Uterus (tissue), 2 donors: ENCODE measurements around the gene SAE1.

Experiments used
- POLR2A ChIP-seq, 2 donors: fragments of 450-650 bp; IDR thresholded peaks; one replicate each; pipeline ENCODE4 v1.6.1; 2016; ENCODE audit warnings: antibody characterized with exemption in 2 of 2, mild to moderate bottlenecking in 1 of 2, moderate library complexity in 1 of 2
- TF ChIP-seq, protein P1 (sequence below), 4 experiments: fragments of 200-600 bp in 2 of 4; fragments of 450-650 bp in 2 of 4; sonication (generic) in 2 of 4; IDR thresholded peaks; one replicate each; pipeline ENCODE4 v1.5.1; 2016 to 2019; ENCODE audit warnings: antibody characterized with exemption in 4 of 4, mild to moderate bottlenecking in 2 of 4, moderate library complexity in 1 of 4

DNA sequence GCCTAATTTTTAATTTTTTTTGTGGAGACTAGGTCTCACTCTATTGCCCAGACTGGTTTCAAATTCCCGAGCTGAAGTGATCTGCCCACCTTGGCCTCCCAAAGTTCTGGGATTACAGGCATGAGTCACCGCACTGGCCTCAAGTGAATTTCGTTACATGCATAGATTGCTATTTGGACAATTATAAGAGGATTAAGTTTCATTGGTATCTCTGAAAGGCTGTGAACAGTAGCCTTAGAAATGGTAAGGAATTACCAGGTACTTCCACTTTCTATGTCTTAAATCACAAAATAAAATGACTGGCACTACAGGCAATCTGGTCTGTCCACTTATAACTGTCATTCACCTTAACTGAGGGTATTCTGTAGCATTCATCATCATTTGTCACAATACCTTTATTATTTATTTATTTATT lies 122.8 kb downstream of the SAE1 start:
- no peak for TF ChIP-seq POLR2A (IDR thresholded peaks at IDR 0.05)
- TF ChIP-seq, protein P1, sequence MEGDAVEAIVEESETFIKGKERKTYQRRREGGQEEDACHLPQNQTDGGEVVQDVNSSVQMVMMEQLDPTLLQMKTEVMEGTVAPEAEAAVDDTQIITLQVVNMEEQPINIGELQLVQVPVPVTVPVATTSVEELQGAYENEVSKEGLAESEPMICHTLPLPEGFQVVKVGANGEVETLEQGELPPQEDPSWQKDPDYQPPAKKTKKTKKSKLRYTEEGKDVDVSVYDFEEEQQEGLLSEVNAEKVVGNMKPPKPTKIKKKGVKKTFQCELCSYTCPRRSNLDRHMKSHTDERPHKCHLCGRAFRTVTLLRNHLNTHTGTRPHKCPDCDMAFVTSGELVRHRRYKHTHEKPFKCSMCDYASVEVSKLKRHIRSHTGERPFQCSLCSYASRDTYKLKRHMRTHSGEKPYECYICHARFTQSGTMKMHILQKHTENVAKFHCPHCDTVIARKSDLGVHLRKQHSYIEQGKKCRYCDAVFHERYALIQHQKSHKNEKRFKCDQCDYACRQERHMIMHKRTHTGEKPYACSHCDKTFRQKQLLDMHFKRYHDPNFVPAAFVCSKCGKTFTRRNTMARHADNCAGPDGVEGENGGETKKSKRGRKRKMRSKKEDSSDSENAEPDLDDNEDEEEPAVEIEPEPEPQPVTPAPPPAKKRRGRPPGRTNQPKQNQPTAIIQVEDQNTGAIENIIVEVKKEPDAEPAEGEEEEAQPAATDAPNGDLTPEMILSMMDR (IDR thresholded peaks at IDR 0.05), result no peak
